ENCODE data around the gene ANXA7. TPM values are rescaled to one million over a fixed set of nuclear protein-coding genes. Genes with fewer than 3 reads are reported as not detected.
A peak's percentile ranks its signal among the peaks of the same experiment; 100 is the strongest.

Gene ANXA7
- total RNA-seq, 1 experiment from 2014 or later: 67.8 TPM

GRCh38 chr10:73358331-73359279 lies 55.3 kb downstream of the ANXA7 start, which contains the start of gene CFAP70:
TSS of gene CFAP70 (minus strand) at chr10:73358864. CDS start at chr10:73354796, 4,068 bp downstream.
- CTCF ChIA-PET: interaction anchor here (1.0 to 1.5 kb wide), 2 partner anchors 95 to 156 kb away, joined by 3 to 6 read pairs; no protein-coding TSS in a partner anchor
- peak; percentile 98 for ATAC-seq

GRCh38 chr10:73357821-73358220 lies 56.0 kb downstream of the ANXA7 start:
- ATAC-seq (no peak), DNase-seq (ENCODE audit: low spot score) (no peak)
- Mint-ChIP-seq H3K27me3 (ENCODE audit: low read depth) (peaks cover 22% of the 10 kb centered on the region), H3K4me1 (peaks cover 6% of the 10 kb centered on the region; the same call in 1 of the 2 replicates), H3K4me3 (peak overlapping the region; percentile 95), H3K27ac (no peak overlapping the region), H3K9me3 (peaks cover 13% of the 10 kb centered on the region), H3K36me3 (no peaks in the 10 kb centered on the region)
- CTCF ChIA-PET: no interaction called here
- POLR2A ChIA-PET: interaction anchor here (1.9 kb wide), 1 partner anchor 106 kb away, joined by 5 read pairs; the partner anchor contains the start of gene MRPS16
- TF ChIP-seq ZNF232 (CRISPR knock-in tag; IDR thresholded peaks at IDR 0.05): no peak
- TF ChIP-seq ZNF219 (CRISPR knock-in tag; IDR thresholded peaks at IDR 0.05; ENCODE audit: borderline replicate concordance): no peak
- no peak for TF ChIP-seq ATF3 (CRISPR knock-in tag; conservative IDR thresholded peaks at IDR 0.05)
- TF ChIP-seq STAT6 (CRISPR knock-in tag; conservative IDR thresholded peaks at IDR 0.05; ENCODE audit: low read depth): no peak
- TF ChIP-seq FOXP4 (CRISPR knock-in tag; IDR thresholded peaks at IDR 0.05): no peak
- TF ChIP-seq CREB1 (CRISPR knock-in tag; IDR thresholded peaks at IDR 0.05): no peak
- no peak for TF ChIP-seq AR (CRISPR knock-in tag; IDR thresholded peaks at IDR 0.05)
- no peak for TF ChIP-seq JUN (CRISPR knock-in tag; IDR thresholded peaks at IDR 0.05)

More at GRCh38 chr10:73358331-73359279, 55.3 kb downstream of the ANXA7 start, which contains the start of gene CFAP70:
- POLR2A ChIA-PET: interaction anchor here (0.9 to 1.9 kb wide), 3 partner anchors 105 to 111 kb away, joined by 3 to 5 read pairs (median 3); partner anchors contain the start of genes DNAJC9 and MRPS16
- peak; percentile 94 for DNase-seq (ENCODE audit: low spot score)
- Mint-ChIP-seq H3K27me3 (ENCODE audit: low read depth) (peaks cover 18% of the 10 kb centered on the region), H3K4me1 (peaks cover 6% of the 10 kb centered on the region; the same call in 1 of the 2 replicates), H3K9me3 (peaks cover 14% of the 10 kb centered on the region), H3K27ac (peak within 1 kb of the TSS; percentile 34), H3K36me3 (no peaks in the 10 kb centered on the region), H3K4me3 (peak within 1 kb of the TSS; percentile 95)
- TF ChIP-seq ZNF121 (CRISPR knock-in tag; IDR thresholded peaks at IDR 0.05): peak; percentile 80; the same call in 1 of the 2 replicates
- TF ChIP-seq AFF4 (CRISPR knock-in tag; IDR thresholded peaks at IDR 0.05; ENCODE audit: borderline replicate concordance): no peak
- 0 out of 2 replicates have a peak, but pooled peaks have one; percentile 21 for TF ChIP-seq SMAD3 (CRISPR knock-in tag; IDR thresholded peaks at IDR 0.05; ENCODE audit: borderline replicate concordance)
- TF ChIP-seq ELF4 (CRISPR knock-in tag; IDR thresholded peaks at IDR 0.05; ENCODE audit: low read depth): no peak
- TF ChIP-seq ZNF232 (CRISPR knock-in tag; IDR thresholded peaks at IDR 0.05): no peak
- TF ChIP-seq MYBL2 (CRISPR knock-in tag; IDR thresholded peaks at IDR 0.05): no peak

Measured in WTC11 (cell line).